ENCODE results near the gene SLC7A5.

DNA sequence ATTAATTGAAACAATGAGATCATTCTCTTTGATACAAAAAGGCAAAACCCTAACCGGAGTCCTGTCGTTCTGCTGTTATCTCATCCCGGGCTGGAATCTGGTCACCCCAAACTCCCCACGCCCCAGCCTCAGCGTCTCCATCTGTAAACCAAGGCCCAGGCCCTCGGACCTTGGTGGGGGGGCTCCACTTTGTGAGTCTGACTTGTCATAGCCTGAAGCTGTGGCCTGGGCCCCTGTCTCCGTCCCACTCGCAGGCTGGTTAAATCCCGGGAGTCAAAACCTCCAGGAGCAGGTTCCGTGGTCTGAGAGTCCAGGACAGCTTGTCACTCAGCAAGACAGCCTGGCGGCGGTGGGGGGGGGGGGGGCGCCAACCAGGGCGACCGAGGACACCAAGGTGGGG, 50.0 kb downstream of the SLC7A5 start:
- TF ChIP-seq, protein P1, sequence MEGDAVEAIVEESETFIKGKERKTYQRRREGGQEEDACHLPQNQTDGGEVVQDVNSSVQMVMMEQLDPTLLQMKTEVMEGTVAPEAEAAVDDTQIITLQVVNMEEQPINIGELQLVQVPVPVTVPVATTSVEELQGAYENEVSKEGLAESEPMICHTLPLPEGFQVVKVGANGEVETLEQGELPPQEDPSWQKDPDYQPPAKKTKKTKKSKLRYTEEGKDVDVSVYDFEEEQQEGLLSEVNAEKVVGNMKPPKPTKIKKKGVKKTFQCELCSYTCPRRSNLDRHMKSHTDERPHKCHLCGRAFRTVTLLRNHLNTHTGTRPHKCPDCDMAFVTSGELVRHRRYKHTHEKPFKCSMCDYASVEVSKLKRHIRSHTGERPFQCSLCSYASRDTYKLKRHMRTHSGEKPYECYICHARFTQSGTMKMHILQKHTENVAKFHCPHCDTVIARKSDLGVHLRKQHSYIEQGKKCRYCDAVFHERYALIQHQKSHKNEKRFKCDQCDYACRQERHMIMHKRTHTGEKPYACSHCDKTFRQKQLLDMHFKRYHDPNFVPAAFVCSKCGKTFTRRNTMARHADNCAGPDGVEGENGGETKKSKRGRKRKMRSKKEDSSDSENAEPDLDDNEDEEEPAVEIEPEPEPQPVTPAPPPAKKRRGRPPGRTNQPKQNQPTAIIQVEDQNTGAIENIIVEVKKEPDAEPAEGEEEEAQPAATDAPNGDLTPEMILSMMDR (conservative IDR thresholded peaks at IDR 0.05; ENCODE audit: low read length) = no peak
- TF ChIP-seq EZH2phosphoT487 (IDR thresholded peaks at IDR 0.05; ENCODE audit: borderline replicate concordance, low read depth, low read length) = no peak
